T-helper 1 cell treated with Interleukin-12 subunit alpha and Interleukin-12 subunit beta and Interleukin-4 antibody, amounts not matched to agents 30 μg/mL and 1 μg/mL, for 36 hours (primary cell): ENCODE measurements around the gene ZNF71.

Source experiments
- H3K27ac Mint-ChIP-seq: one replicate; pipeline ENCODE4 v1.8.0; 2021; ENCODE audit warnings: mild to moderate bottlenecking, mixed read lengths
- H3K27me3 Mint-ChIP-seq: one replicate; pipeline ENCODE4 v1.8.0; 2021; ENCODE audit warnings: low read depth, mixed read lengths
- H3K36me3 Mint-ChIP-seq: one replicate; pipeline ENCODE4 v1.8.0; 2021; ENCODE audit warnings: low read depth, mixed read lengths
- H3K4me1 Mint-ChIP-seq: one replicate; pipeline ENCODE4 v1.8.0; 2021; ENCODE audit warnings: low read depth, mixed read lengths
- H3K4me3 Mint-ChIP-seq: one replicate; pipeline ENCODE4 v1.8.0; 2021; ENCODE audit warnings: mild to moderate bottlenecking, moderate library complexity, mixed read lengths
- H3K9me3 Mint-ChIP-seq: one replicate; pipeline ENCODE4 v1.8.0; 2021; ENCODE audit warnings: mixed read lengths

Gene ZNF71

GRCh38 chr19:56594783-56595547 is at the start of gene ZNF71:
Gene ZNF71, plus strand, starts transcription at chr19:56595302. Its CDS starts 6,257 bp downstream, at chr19:56601559.
- peak within 1 kb of the TSS; percentile 92 for H3K4me3 Mint-ChIP-seq
- H3K9me3 Mint-ChIP-seq: peaks cover 61% of the 10 kb centered on the region
- peaks cover 22% of the 10 kb centered on the region for H3K36me3 Mint-ChIP-seq
- no peaks in the 10 kb centered on the region for H3K27me3 Mint-ChIP-seq
- H3K27ac Mint-ChIP-seq: peak within 1 kb of the TSS; percentile 81
- H3K4me1 Mint-ChIP-seq: peaks cover 12% of the 10 kb centered on the region

DNA sequence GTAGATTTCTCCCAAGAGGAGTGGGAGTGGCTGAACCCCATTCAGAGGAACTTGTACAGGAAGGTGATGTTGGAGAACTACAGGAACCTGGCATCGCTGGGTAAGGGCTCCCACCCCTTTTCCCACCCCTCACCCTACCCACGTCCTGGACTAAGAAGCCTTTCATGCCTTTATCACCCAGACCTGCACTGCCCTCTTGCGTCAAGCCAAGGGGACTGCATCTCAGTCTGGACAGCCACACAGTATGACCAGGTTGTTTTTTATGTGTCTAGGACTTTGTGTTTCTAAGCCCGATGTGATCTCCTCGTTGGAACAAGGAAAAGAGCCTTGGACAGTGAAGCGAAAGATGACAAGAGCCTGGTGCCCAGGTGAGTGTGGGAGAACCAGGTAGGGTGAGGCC is 47.6 kb upstream of the ZNF71 start:
- Mint-ChIP-seq H3K36me3 (peaks cover 30% of the 10 kb centered on the region), H3K27me3 (no peaks in the 10 kb centered on the region), H3K4me3 (no peak overlapping the region), H3K9me3 (peaks cover 60% of the 10 kb centered on the region), H3K27ac (no peak overlapping the region), H3K4me1 (no peaks in the 10 kb centered on the region)

DNA sequence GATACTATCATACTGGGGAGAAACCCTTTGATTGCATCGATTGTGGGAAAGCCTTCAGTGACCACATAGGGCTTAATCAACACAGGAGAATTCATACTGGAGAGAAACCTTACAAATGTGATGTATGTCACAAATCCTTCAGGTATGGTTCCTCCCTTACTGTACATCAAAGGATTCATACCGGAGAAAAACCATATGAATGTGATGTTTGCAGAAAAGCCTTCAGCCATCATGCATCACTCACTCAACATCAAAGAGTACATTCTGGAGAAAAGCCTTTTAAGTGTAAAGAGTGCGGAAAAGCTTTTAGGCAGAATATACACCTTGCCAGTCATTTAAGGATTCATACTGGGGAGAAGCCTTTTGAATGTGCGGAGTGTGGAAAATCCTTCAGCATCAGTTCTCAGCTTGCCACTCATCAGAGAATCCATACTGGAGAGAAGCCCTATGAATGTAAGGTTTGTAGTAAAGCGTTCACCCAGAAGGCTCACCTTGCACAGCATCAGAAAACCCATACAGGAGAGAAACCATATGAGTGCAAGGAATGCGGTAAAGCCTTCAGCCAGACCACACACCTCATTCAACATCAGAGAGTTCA is 40.7 kb upstream of the ZNF71 start:
- H3K9me3 Mint-ChIP-seq: peaks cover 71% of the 10 kb centered on the region
- H3K27ac Mint-ChIP-seq: no peak overlapping the region
- no peaks in the 10 kb centered on the region for H3K4me1 Mint-ChIP-seq
- H3K36me3 Mint-ChIP-seq: peaks cover 30% of the 10 kb centered on the region
- H3K4me3 Mint-ChIP-seq: no peak overlapping the region
- H3K27me3 Mint-ChIP-seq: no peaks in the 10 kb centered on the region

DNA sequence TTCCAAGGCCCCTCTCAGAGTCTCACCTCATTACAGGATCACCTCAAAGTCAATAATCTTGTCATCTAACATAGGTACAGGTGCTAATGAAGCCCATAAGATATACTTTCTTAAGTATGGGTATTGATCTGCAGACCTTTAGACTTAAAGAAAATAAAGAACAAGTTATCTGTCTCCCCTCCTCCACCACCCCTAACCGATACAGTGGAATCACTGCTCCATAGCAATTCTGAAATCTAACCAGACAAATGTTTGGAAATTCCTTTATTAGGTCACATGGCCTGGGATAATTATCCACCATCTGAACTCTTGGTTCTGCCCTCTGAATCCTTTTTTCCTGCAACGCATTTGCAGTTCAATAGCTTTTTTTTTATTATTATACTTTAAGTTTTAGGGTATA is 32.3 kb upstream of the ZNF71 start:
- H3K4me3 Mint-ChIP-seq: no peak overlapping the region
- H3K27ac Mint-ChIP-seq: no peak overlapping the region
- peaks cover 88% of the 10 kb centered on the region for H3K9me3 Mint-ChIP-seq
- H3K36me3 Mint-ChIP-seq: peaks cover 9% of the 10 kb centered on the region
- H3K27me3 Mint-ChIP-seq: no peaks in the 10 kb centered on the region
- H3K4me1 Mint-ChIP-seq: peaks cover 4% of the 10 kb centered on the region

GRCh38 chr19:56566904-56567273 is 28.2 kb upstream of the ZNF71 start:
- no peaks in the 10 kb centered on the region for H3K27me3 Mint-ChIP-seq
- peak overlapping the region; percentile 79 for H3K27ac Mint-ChIP-seq
- H3K4me1 Mint-ChIP-seq: peaks cover 7% of the 10 kb centered on the region
- peaks cover 26% of the 10 kb centered on the region for H3K36me3 Mint-ChIP-seq
- peak overlapping the region; percentile 92 for H3K4me3 Mint-ChIP-seq
- H3K9me3 Mint-ChIP-seq: peaks cover 84% of the 10 kb centered on the region

DNA sequence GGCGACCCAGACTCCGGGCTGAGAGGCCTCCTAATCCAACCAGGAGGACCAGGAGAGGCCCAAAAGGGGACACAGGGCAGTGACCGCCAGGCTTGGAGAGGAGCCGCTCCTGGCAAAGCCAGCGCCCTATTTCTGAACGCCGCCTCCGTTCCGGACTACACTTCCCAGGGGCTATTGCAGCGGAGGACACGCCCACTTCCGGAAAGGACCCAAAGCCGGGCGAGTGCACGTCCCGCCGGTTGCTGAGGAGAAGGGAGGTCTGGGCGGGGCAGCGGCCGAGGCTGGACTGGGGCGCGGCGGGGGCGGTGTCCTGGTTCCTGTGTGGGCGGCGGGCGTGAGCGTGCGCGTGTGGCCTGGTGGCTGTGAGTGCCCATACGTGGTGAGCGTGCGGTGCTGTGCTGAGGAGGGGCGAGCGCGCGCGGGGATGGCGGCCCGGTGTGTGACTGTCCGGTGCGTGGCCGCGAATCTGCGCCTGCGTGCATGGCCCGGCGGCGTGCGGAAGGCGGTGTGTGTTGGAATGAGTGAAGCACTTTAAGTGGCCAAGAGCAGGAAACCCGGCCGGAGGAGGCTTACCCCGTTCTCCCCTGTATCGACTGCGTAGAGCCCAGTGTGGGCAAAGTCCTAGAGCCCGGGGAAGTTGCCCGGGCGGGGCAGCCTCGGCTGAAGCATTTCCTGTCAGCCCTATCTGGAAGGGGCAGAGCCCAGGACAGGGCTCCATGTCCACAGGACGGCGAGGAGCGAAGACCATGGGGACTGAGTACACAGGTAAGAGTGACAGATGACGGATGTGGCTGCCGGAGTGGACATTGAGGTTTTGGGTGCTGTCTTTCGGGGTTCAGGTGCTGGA is 27.6 kb upstream of the ZNF71 start, which contains the start of gene ZNF470:
Gene ZNF470 (plus strand): TSS at position 195 of the 847 bp plus-strand sequence. CDS start 2,844 bp downstream, outside the sequence.
- peaks cover 7% of the 10 kb centered on the region for H3K4me1 Mint-ChIP-seq
- peaks cover 79% of the 10 kb centered on the region for H3K9me3 Mint-ChIP-seq
- no peaks in the 10 kb centered on the region for H3K27me3 Mint-ChIP-seq
- peak within 1 kb of the TSS; percentile 92 for H3K4me3 Mint-ChIP-seq
- H3K27ac Mint-ChIP-seq: peak within 1 kb of the TSS; percentile 79
- peaks cover 26% of the 10 kb centered on the region for H3K36me3 Mint-ChIP-seq

- Mint-ChIP-seq H3K36me3 (peaks cover 51% of the 10 kb centered on the region), H3K9me3 (peaks cover 85% of the 10 kb centered on the region), H3K27ac (no peak overlapping the region), H3K4me1 (peaks cover 4% of the 10 kb centered on the region), H3K4me3 (no peak overlapping the region), H3K27me3 (no peaks in the 10 kb centered on the region)
These were observed 22.5 kb upstream of the ZNF71 start for GRCh38 chr19:56572589-56572988.

- peaks cover 51% of the 10 kb centered on the region for H3K36me3 Mint-ChIP-seq
- no peaks in the 10 kb centered on the region for H3K27me3 Mint-ChIP-seq
- no peak overlapping the region for H3K27ac Mint-ChIP-seq
- no peaks in the 10 kb centered on the region for H3K4me1 Mint-ChIP-seq
- no peak overlapping the region for H3K4me3 Mint-ChIP-seq
- H3K9me3 Mint-ChIP-seq: peaks cover 86% of the 10 kb centered on the region
These were observed 21.2 kb upstream of the ZNF71 start for GRCh38 chr19:56573914-56574313.

GRCh38 chr19:56577719-56578602 is 17.1 kb upstream of the ZNF71 start:
- peaks cover 80% of the 10 kb centered on the region for H3K9me3 Mint-ChIP-seq
- peaks cover 36% of the 10 kb centered on the region for H3K36me3 Mint-ChIP-seq
- H3K27me3 Mint-ChIP-seq: no peaks in the 10 kb centered on the region

DNA sequence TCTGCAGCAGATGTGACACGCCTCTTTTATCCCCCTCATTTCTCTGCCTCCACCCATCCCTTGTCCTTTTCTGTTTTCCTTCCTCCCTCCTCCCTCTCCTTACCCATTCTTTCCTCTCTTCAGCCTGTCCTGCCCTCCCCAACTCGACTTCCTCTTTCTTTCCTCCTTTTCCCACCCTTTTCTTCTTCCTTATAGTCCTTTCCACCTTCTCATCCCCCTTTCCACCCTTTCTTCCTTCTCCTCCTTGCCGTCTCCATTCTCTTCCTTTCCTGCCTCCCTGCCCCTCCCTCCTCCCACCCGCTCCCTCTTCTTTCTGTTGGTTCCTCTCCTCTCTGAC is 688 bp upstream of the ZNF71 start:
- H3K9me3 Mint-ChIP-seq: peaks cover 63% of the 10 kb centered on the region
- peak overlapping the region; percentile 92 for H3K4me3 Mint-ChIP-seq
- H3K27me3 Mint-ChIP-seq: no peaks in the 10 kb centered on the region
- peaks cover 22% of the 10 kb centered on the region for H3K36me3 Mint-ChIP-seq
- H3K27ac Mint-ChIP-seq: peak overlapping the region; percentile 65
- H3K4me1 Mint-ChIP-seq: peaks cover 12% of the 10 kb centered on the region

More at GRCh38 chr19:56577719-56578602, 17.1 kb upstream of the ZNF71 start:
- no peaks in the 10 kb centered on the region for H3K4me1 Mint-ChIP-seq
- H3K4me3 Mint-ChIP-seq: no peak overlapping the region
- H3K27ac Mint-ChIP-seq: no peak overlapping the region

GRCh38 chr19:56595548-56595899 is 422 bp downstream of the ZNF71 start:
- no peaks in the 10 kb centered on the region for H3K27me3 Mint-ChIP-seq

DNA sequence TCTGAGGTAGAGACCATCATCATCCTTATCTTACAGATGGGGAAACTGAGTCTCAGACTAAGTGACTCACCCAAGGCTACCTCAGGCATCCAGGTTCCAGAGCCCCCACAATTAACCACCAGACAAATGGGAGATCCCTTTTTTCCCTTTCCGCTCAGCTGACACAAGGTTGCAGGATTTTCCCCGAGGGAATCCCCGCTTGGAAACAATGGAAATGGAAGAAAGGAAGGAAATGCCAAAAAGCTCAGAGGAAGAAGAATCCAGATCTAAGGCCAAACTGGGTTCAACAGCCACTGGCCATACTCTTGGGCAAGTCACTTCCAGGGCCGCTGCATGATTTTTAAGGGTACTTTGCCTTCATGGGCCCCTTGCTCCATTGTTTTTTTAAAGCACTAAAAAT is 1.6 kb downstream of the ZNF71 start:
- H3K27ac Mint-ChIP-seq: no peak overlapping the region
- H3K36me3 Mint-ChIP-seq: peaks cover 35% of the 10 kb centered on the region

More at GRCh38 chr19:56595548-56595899, 422 bp downstream of the ZNF71 start:
- H3K4me3 Mint-ChIP-seq: peak overlapping the region; percentile 92
- peaks cover 12% of the 10 kb centered on the region for H3K4me1 Mint-ChIP-seq
- peaks cover 57% of the 10 kb centered on the region for H3K9me3 Mint-ChIP-seq
- peaks cover 24% of the 10 kb centered on the region for H3K36me3 Mint-ChIP-seq
- H3K27ac Mint-ChIP-seq: peak overlapping the region; percentile 81

DNA sequence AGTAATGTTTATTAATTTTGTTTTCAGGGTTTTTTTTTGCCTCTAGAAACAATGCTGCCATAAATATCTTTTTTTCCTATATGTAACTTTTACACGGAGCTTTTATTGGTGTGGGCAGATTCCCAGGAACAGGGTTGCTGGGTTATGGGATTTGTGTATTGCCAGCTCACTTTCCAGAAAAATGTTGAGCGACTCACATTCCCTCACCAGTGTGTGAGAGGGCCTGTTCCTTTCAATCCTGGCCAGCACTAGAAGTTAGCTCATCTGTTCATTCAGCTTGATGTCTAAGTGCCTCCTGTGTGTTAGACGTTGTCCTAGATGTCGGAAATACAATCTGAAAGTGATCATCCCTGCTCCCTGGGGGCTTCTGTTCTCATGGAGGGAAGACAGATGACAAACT is 2.6 kb downstream of the ZNF71 start:
- H3K4me1 Mint-ChIP-seq: peaks cover 12% of the 10 kb centered on the region
- H3K36me3 Mint-ChIP-seq: peaks cover 43% of the 10 kb centered on the region
- H3K9me3 Mint-ChIP-seq: peaks cover 59% of the 10 kb centered on the region
- no peak overlapping the region for H3K27ac Mint-ChIP-seq
- H3K4me3 Mint-ChIP-seq: no peak overlapping the region
- no peaks in the 10 kb centered on the region for H3K27me3 Mint-ChIP-seq

More for the DNA sequence above, 1.6 kb downstream of the ZNF71 start:
- H3K27me3 Mint-ChIP-seq: no peaks in the 10 kb centered on the region
- H3K9me3 Mint-ChIP-seq: peaks cover 61% of the 10 kb centered on the region
- peaks cover 12% of the 10 kb centered on the region for H3K4me1 Mint-ChIP-seq
- H3K4me3 Mint-ChIP-seq: no peak overlapping the region

DNA sequence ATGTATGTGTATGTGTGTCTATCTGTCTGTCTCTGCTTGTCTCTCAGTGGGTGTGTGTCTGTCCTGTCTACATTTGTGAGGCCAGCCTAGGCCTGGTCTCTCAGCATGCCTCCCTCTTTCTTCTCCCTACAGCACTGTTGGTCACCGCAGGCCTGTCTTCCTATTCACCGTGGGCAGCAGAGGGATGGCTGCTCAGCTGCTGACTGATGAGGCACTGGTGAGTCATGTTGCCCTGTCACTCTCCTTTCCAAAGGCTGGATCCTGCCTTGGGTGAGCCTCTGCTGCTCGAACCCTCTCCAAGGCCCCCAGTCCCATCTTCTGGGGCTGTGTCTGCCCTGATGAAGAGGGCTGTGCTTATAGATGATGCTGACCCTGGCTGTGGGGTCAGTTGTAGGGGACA is 6.3 kb downstream of the ZNF71 start:
- Mint-ChIP-seq H3K9me3 (peaks cover 63% of the 10 kb centered on the region), H3K4me3 (no peak overlapping the region), H3K36me3 (peaks cover 52% of the 10 kb centered on the region), H3K4me1 (no peaks in the 10 kb centered on the region), H3K27me3 (no peaks in the 10 kb centered on the region), H3K27ac (no peak overlapping the region)
